Hepatocyte (in vitro differentiated cells): Measurements from ENCODE around the gene GTF2F2.

Experiments used
- EZH2phosphoT487 ChIP-seq: fragments of 200-600 bp; sonication (generic); IDR thresholded peaks from one replicate; pipeline ENCODE4 v1.6.1; 2018; ENCODE audit warnings: antibody characterized with exemption, mild to moderate bottlenecking, low read depth, moderate library complexity; ENCODE audit not compliant: unreplicated experiment, severe bottlenecking
- TF ChIP-seq, protein P1 (sequence below): fragments of 200-600 bp; sonication (generic); IDR thresholded peaks from 2 replicates; pipeline ENCODE4 v1.5.1; 2016; ENCODE audit warnings: antibody characterized with exemption, mild to moderate bottlenecking; ENCODE audit not compliant: poor library complexity

DNA sequence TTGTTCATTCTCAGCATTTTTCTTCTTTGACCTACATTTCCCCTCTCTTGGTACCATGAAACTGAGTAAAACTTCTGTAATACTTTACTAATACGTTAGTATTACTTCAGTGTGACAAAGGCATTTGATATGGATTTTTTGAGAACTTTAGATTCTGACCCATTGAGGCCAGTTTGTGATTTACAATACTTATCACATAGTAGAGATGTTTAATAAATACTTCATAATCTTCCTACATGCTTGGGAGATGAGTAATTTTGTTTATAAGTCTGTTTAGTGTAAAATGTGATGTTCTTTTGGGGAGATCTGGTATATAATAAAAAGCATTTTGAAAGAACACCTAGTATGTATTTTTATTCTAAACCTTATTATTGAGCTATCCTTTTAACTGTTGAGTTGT is 29.7 kb downstream of the GTF2F2 start:
- no peak for TF ChIP-seq EZH2phosphoT487
- TF ChIP-seq, protein P1, sequence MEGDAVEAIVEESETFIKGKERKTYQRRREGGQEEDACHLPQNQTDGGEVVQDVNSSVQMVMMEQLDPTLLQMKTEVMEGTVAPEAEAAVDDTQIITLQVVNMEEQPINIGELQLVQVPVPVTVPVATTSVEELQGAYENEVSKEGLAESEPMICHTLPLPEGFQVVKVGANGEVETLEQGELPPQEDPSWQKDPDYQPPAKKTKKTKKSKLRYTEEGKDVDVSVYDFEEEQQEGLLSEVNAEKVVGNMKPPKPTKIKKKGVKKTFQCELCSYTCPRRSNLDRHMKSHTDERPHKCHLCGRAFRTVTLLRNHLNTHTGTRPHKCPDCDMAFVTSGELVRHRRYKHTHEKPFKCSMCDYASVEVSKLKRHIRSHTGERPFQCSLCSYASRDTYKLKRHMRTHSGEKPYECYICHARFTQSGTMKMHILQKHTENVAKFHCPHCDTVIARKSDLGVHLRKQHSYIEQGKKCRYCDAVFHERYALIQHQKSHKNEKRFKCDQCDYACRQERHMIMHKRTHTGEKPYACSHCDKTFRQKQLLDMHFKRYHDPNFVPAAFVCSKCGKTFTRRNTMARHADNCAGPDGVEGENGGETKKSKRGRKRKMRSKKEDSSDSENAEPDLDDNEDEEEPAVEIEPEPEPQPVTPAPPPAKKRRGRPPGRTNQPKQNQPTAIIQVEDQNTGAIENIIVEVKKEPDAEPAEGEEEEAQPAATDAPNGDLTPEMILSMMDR = no peak
